NCI-H2196 treated with DMSO at 0.1 percent for 48 hours (cell line): ENCODE results near the gene TMEM167A.

Experiments
- DNase-seq: peaks from one replicate; lab custom pipeline; 2025; ENCODE audit not compliant: unreplicated experiment; lab: John Stamatoyannopoulos, UW

Gene TMEM167A, protein sequence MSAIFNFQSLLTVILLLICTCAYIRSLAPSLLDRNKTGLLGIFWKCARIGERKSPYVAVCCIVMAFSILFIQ

DNA sequence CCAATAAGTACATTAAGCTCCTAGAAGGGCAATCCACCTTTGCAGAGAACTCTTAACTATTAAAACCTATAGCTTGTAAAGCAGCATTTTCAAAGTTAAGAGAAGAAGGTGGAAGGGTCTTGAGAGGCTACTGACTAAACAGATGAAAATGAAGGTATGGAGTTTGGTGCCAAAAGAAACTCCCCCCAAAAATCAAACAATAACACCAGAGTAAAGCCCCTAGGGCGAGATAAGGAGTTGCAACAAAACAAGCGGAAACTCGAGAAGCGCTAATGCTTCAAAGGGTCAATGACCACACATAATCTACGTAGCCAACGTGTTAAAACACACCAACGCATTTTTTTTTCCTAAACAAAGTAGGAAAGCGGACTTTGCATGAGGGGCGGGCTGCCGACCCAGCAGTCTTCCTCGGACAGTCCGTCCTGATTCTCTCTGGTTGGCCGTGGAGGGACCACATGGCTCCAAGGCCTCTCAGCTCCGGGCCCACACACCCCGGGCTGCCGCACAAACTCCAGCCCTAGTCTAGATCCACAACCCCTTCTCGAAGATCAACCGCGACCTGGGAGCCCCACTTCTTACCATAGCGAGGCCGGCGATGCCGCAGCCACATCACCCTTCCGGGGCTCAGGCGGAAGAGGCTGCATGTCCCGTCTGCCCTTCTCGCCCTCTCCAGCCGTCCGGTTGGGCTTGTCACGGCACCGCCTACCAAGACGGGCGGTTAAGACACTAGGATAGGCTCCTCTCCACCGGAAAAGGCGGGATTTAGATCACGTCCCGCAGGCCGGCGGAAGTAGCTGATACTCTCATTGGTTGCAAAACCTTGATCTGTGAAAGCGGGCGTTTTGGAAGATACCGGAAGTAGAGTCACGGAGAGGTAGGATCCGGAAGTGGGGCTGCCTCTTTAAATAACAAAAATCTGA, at the start of gene TMEM167A, which contains the start of gene XRCC4:
TSS of gene TMEM167A (minus strand) at position 653 of the 920 bp plus-strand sequence. CDS start at position 582, 71 bp downstream.
TSS of gene XRCC4 (plus strand) at position 806 of the 920 bp plus-strand sequence. CDS start 27,373 bp downstream, outside the sequence.
- peak; percentile 83 for DNase-seq

DNA sequence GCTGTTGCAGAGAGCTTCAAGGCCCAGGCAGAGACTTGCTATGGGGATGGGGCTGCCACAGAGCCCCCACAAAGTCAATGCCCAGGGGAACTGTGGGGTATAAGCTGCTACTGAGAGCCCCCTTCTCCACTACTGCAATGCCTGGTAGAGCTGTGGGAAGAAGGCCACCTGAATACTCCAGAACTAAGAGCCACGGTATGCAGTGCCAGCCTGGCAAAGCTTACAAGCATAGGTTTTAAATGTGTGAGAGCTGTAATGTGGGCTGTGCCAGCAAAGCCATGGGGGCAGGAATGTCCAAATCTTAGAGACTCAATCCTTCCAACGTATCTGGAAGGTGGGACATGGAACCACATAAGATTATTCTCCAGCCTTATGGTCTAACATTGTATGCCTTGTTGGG, 49.3 kb upstream of the TMEM167A start:
- no peak for DNase-seq

- DNase-seq = no peak
Observed at GRCh38 chr5:83125560-83125959, 48.4 kb upstream of the TMEM167A start.

- no peak for DNase-seq
Observed at GRCh38 chr5:83124593-83124992, 47.4 kb upstream of the TMEM167A start.

GRCh38 chr5:83118976-83119375, 41.8 kb upstream of the TMEM167A start:
- DNase-seq = no peak

DNA sequence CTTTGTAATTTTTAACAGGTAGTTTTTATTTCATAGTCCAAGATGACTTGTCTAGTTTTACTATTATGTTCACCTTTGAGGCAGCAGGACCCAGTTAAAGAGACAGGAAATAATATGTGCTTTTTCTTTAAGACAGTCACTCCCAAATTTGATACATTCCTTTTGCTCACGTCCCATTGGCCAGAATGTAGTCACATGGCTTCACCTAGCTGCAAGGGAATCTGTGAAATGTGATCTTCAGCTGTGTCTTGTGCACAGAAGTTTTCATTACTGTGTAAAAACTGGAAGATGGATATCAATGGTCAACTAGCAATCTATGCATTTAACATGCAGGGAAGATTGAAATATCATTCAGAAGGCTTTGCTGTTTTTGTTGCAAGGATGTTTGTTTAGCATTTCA, 41.3 kb upstream of the TMEM167A start:
- DNase-seq = no peak

DNA sequence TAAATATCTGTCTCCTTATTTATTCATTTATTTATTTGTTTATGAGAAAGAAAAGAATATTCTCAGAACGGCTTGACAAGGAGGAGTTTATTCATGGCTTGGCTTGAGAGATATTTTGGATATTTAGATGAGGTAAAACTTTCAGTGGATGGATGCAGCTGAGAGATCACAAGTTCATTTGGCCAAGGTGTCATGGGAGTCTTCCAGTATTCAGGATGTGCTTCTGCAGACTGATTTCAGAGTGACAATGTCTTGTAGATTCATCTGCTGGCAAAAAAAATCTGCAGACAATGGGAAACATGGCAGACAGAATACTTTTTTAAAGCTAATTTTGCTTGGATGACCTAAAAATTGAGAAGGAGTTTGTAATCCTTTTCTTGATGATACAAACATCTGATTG, 38.6 kb upstream of the TMEM167A start:
- no peak for DNase-seq

GRCh38 chr5:83109380-83109779, 32.2 kb upstream of the TMEM167A start:
- DNase-seq = no peak

GRCh38 chr5:83107692-83108420, 30.7 kb upstream of the TMEM167A start:
- no peak for DNase-seq

DNA sequence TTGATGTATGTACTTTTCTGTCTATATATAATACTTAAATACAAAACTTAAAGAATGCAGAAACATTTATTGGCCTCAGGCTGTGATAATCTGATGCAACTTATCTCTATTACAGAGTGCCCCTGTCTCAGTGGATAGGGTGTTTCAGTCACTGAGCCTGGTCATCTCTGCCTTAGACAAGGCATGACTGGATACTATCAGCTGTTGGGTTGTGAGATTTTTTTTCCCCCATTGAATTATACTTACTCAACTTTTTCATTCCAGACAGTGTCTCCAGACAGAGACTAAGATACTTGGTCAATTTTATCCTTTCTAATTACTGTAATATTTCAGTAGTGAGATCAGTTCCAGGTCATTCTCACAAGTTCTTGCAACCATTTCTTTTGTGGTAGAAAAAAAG, 26.8 kb upstream of the TMEM167A start:
- no peak for DNase-seq

DNA sequence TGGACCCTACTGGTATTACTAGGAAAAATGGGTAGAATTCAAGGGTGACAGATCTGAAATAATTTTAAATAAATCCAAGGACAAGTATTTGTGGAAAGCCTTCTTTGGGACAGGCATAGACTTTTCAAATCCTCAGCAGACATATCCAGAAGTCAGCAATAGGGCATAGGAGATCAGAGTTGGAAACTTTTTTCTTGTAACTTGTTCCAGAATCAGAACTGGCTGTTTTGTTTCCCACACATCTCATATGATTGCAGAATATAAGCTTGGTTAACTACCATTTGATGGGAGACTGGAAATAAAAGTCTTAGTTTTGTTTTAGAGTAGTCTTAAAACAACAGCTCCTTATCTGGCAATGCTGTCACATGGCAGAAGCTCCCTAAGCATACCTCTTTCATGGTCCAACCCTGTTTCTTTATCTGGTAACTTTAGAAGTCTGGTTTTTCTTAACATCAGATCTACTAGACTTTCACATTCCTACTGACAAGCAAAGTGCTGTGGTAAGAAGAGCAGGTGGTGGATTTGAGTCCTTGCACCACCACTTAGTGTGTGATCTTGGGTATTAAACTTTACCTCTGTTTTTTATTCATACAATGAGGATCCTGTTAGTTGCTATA, 25.3 kb upstream of the TMEM167A start:
- DNase-seq = no peak

GRCh38 chr5:83101514-83101913, 24.3 kb upstream of the TMEM167A start:
- DNase-seq = no peak

- no peak for DNase-seq
Observed at GRCh38 chr5:83099445-83099844, 22.3 kb upstream of the TMEM167A start.

DNA sequence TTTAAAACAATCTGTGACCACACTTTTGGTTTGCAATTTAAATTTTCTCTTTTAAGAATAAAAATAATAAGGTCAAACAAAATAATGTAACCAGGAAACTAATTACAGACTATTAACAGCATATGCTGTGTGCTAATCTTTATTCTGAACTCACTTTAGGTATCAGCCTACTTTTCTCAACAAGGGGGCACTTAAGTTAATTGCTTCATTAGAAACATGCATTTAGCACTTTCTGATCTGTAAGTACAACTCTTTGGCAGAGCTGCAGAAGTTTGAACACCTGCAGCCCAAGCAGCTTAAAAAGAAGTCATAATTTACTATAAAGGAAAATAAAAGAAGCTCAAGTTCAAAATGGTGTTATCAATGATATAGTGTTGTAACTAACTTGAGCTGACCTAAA, 21.8 kb upstream of the TMEM167A start:
- DNase-seq = no peak

DNA sequence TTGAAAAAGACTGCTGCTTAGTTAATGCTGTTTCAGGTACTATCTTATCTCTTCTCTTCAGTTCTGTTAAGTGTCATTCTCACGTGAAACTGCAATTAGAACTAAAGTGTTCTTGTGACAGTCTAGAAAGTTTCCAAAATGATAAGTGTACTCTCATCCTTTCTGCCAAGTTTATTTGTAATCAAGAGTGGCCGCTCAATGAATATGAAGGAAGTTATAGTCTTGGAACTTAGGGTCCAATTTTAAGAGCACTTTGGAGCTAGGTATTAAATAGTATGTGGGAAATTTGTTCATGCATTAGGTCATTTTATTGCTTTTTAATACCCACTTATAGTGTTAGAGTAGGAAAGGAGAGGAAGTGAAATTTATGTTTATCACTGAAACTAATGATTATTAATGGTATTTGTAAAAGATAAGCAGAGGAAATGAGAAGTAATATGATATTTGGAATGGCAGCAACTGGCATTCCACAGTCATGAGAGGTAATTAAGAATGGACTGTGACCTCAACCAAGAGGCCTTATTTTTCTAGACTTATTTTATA, 20.6 kb upstream of the TMEM167A start:
- no peak for DNase-seq

- no peak for DNase-seq
Observed at GRCh38 chr5:83096660-83097339, 19.6 kb upstream of the TMEM167A start.

- no peak for DNase-seq
Observed at GRCh38 chr5:83095957-83096539, 18.9 kb upstream of the TMEM167A start.

- DNase-seq = no peak
Observed at GRCh38 chr5:83095163-83095956, 18.2 kb upstream of the TMEM167A start.

GRCh38 chr5:83093692-83094091, 16.5 kb upstream of the TMEM167A start:
- DNase-seq = no peak
